Measurements from ENCODE around the gene VAPA. TPM values are rescaled to one million over a fixed set of nuclear protein-coding genes. Genes with fewer than 3 reads are reported as not detected.
A peak's percentile ranks its signal among the peaks of the same experiment; 100 is the strongest.

VAPA gene
- total RNA-seq, 1 experiment from 2014 or later, result 333 TPM

GRCh38 chr18:10002280-10002679 lies 88.5 kb downstream of the VAPA start:
- DNase-seq (ENCODE audit: low read depth, low spot score), result no peak
- in situ Hi-C loops (cut with HindIII; ENCODE audit: low pct_unique_long_range_greater_than_20kb, low sequenced_read_pairs), result no loop called here

- DNase-seq (ENCODE audit: low read depth, low spot score), result no peak
- in situ Hi-C loops (cut with HindIII; ENCODE audit: low pct_unique_long_range_greater_than_20kb, low sequenced_read_pairs), result no loop called here
Observed at GRCh38 chr18:10003281-10003680, 89.5 kb downstream of the VAPA start.

DNA sequence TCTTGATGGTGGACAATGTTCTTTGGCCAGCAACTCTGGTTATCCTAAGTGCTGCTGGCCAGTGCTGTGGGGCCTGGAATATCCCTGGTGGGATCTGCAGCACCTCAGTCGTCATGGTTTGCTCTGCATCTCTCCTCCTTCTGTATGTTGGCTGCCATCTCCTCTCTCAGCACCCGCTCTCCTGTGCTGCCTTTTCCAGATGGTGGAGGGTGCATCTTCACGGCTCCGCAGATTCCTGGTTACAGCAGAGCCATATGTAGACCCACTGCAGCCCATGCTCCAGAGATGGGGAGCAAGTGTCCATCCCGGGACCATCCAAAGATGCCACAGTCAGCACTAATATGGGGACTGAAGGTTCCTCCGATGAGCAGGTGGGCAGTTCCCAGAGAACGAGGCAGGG lies 90.0 kb downstream of the VAPA start:
- in situ Hi-C loops (cut with HindIII; ENCODE audit: low pct_unique_long_range_greater_than_20kb, low sequenced_read_pairs), result no loop called here
- no peak for DNase-seq (ENCODE audit: low read depth, low spot score)

DNA sequence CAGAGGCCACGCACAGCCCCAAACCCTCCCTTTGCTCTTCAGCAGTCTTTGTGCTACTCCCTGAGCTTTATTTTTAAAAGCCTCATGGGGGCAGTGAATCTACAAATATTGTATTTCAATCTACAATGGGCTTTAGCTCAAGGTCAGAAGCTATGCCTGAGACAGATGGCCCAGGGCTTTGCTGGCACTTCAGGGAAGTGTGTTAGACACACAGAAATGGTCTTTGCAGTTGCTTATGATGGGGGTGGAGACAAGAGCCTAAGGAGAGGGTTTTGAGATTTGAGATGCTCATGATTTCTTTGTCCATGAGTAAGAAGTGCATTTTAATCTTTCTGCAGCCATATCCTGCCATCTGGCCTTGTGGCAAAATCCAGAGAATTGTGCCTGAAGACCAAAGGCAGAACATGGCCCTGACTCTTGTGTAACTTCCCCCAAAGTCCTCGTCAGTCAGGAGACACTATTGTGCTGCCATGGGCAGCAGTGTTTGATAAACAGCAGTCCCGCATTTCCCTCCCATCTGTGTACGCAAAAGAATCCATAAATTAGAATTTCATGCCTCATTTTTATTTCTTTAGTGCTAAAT lies 92.6 kb downstream of the VAPA start:
- in situ Hi-C loops (cut with HindIII; ENCODE audit: low pct_unique_long_range_greater_than_20kb, low sequenced_read_pairs), result no loop called here
- peak; percentile 41 for DNase-seq (ENCODE audit: low read depth, low spot score)

GRCh38 chr18:10008006-10008647 lies 94.3 kb downstream of the VAPA start:
- in situ Hi-C loops (cut with HindIII; ENCODE audit: low pct_unique_long_range_greater_than_20kb, low sequenced_read_pairs), result no loop called here
- no peak for DNase-seq (ENCODE audit: low read depth, low spot score)

Small RNA genes within 50 kb of the gene (small RNA-seq; reads per million reads assigned to genes)
- gene RNA5SP450, result 0.04 to 7.8 reads per million in 2 experiments

Other genes starting within 250 kb of the VAPA start
- gene RAB31, start 205.7 kb upstream of the VAPA start, total RNA-seq (2014; rRNA removed; shearing (Covaris generic)), result 11.2 and 12.9 TPM in 2 replicates
- not detected in 2 replicates for gene TXNDC2, start 28.0 kb upstream of the VAPA start, total RNA-seq (2014; rRNA removed; shearing (Covaris generic))